ENCODE measurements around the gene ROGDI. TPM values are rescaled to one million over a fixed set of nuclear protein-coding genes. Genes with fewer than 3 reads are reported as not detected.

ROGDI gene
- polyA plus RNA-seq, 1 of the 3 experiments (the other 2 are of a cell fraction): 33.6 TPM

GRCh38 chr16:4790261-4790660, 12.2 kb downstream of the ROGDI start:
- Histone ChIP-seq H3K9me2 (no peaks in the 10 kb centered on the region), H4K20me1 (ENCODE audit: insufficient read depth) (no peaks in the 10 kb centered on the region), H3K4me3 (ENCODE audit: low read depth in 2 of 2, low read length in 1 of 2) (no peak overlapping the region), H3K27ac (ENCODE audit: low read depth in 2 of 2, low read length in 1 of 2) (no peak overlapping the region), H3K79me2 (ENCODE audit: insufficient read depth) (no peaks in the 10 kb centered on the region), H3K9me3 (no peaks in the 10 kb centered on the region), H3K9ac (no peak overlapping the region), H3K36me3 (replicated peaks in 1 of 2; ENCODE audit: control insufficient read depth in 1 of 2, insufficient read depth in 2 of 2, low read length in 1 of 2) (no peaks in the 10 kb centered on the region), H3K4me1 (ENCODE audit: control insufficient read depth in 1 of 2, insufficient read depth in 2 of 2, low read depth in 1 of 2, low read length in 1 of 2) (peaks cover 0 to 11% of the 10 kb centered on the region in 2 experiments; a peak in 1 of 4 replicates), H3K27me3 (ENCODE audit: insufficient read depth) (no peaks in the 10 kb centered on the region), H3K4me2 (no peak overlapping the region), H2AFZ (ENCODE audit: low read depth) (no peak overlapping the region), H3F3A (replicated peaks; ENCODE audit: insufficient read depth) (no peaks in the 10 kb centered on the region)
- TF ChIP-seq YY1 (IDR thresholded peaks at IDR 0.05; ENCODE audit: low read depth) (no peak), SIN3A (IDR thresholded peaks at IDR 0.05; ENCODE audit: borderline replicate concordance, low read depth, low read length) (no peak), TCF12 (IDR thresholded peaks at IDR 0.05) (no peak), NRF1 (IDR thresholded peaks at IDR 0.05; ENCODE audit: low read depth, low read length) (no peak), FOXJ3 (CRISPR knock-in tag; IDR thresholded peaks at IDR 0.05) (no peak), GABPA (IDR thresholded peaks at IDR 0.05; ENCODE audit: low read depth) (no peak), RFX5 (IDR thresholded peaks at IDR 0.05; ENCODE audit: low read length) (no peak), PBX3 (IDR thresholded peaks at IDR 0.05) (no peak), SMC3 (IDR thresholded peaks at IDR 0.05; ENCODE audit: low read depth, low read length) (no peak)
- WGBS (ENCODE audit: low lambda C conversion rate): 80% methylated on average over 10 of the region's 10 CpGs
- ChIA-PET CTCF (no interaction called here), POLR2A (interaction anchor here (1.4 kb wide), 1 partner anchor 56 kb away, joined by 3 read pairs; the partner anchor contains the start of genes ANKS3 and DNAAF8)
- no peak for DNase-seq

- Histone ChIP-seq H3K9me2 (no peaks in the 10 kb centered on the region), H3F3A (replicated peaks; ENCODE audit: insufficient read depth) (no peaks in the 10 kb centered on the region), H3K9me3 (no peaks in the 10 kb centered on the region), H3K4me3 (ENCODE audit: low read depth in 2 of 2, low read length in 1 of 2) (no peak overlapping the region), H3K4me2 (no peak overlapping the region), H3K9ac (no peak overlapping the region), H3K36me3 (replicated peaks in 1 of 2; ENCODE audit: control insufficient read depth in 1 of 2, insufficient read depth in 2 of 2, low read length in 1 of 2) (no peaks in the 10 kb centered on the region), H3K4me1 (ENCODE audit: control insufficient read depth in 1 of 2, insufficient read depth in 2 of 2, low read depth in 1 of 2, low read length in 1 of 2) (peaks cover 0 to 11% of the 10 kb centered on the region in 2 experiments; a peak in 1 of 4 replicates), H4K20me1 (ENCODE audit: insufficient read depth) (no peaks in the 10 kb centered on the region), H3K27ac (ENCODE audit: low read depth in 2 of 2, low read length in 1 of 2) (no peak overlapping the region; a peak in 1 of 4 replicates), H3K79me2 (ENCODE audit: insufficient read depth) (no peaks in the 10 kb centered on the region), H2AFZ (ENCODE audit: low read depth) (no peak overlapping the region), H3K27me3 (ENCODE audit: insufficient read depth) (no peaks in the 10 kb centered on the region)
- WGBS (ENCODE audit: low lambda C conversion rate): 96% methylated on average over 7 of the region's 7 CpGs
- no peak for TF ChIP-seq TCF12 (IDR thresholded peaks at IDR 0.05)
- no peak for TF ChIP-seq GABPA (IDR thresholded peaks at IDR 0.05; ENCODE audit: low read depth)
- no peak for TF ChIP-seq REST (IDR thresholded peaks at IDR 0.05; ENCODE audit: low read depth, low read length)
- no peak for TF ChIP-seq POLR2AphosphoS5 (IDR thresholded peaks at IDR 0.05; ENCODE audit: low read depth, low read length)
- TF ChIP-seq MAX (IDR thresholded peaks at IDR 0.05; ENCODE audit: low read depth): no peak
- no peak for TF ChIP-seq MEF2A (IDR thresholded peaks at IDR 0.05; ENCODE audit: borderline replicate concordance, low read depth)
- TF ChIP-seq TEAD4 (IDR thresholded peaks at IDR 0.05; ENCODE audit: borderline replicate concordance, insufficient read depth): no peak
- DNase-seq: no peak
- ChIA-PET CTCF (interaction anchor here (1.1 to 1.4 kb wide), 3 partner anchors 13 to 57 kb away, joined by 3 to 4 read pairs (median 3); no protein-coding TSS in a partner anchor), POLR2A (interaction anchor here (1.4 kb wide), 1 partner anchor 55 kb away, joined by 3 read pairs; the partner anchor contains the start of genes ANKS3 and DNAAF8)
These were observed 13.5 kb downstream of the ROGDI start for GRCh38 chr16:4788910-4789309.
